NT2/D1 (cell line): ENCODE measurements around the gene PKIG.

ENCODE experiments used
- SUZ12 ChIP-seq: IDR thresholded peaks from 2 replicates; pipeline ENCODE4 v1.6.1; 2011; ENCODE audit not compliant: insufficient read length, insufficient read depth; ENCODE audit errors: extremely low read depth
- ZNF274 ChIP-seq: IDR thresholded peaks from 2 replicates; pipeline ENCODE4 v1.6.1; 2011; ENCODE audit warnings: mild to moderate bottlenecking, low read depth, low read length

GRCh38 chr20:44597516-44597915 lies 15.1 kb downstream of the PKIG start:
- TF ChIP-seq ZNF274 (no peak), SUZ12 (no peak)
